Epithelial cell of proximal tubule (primary cell): ENCODE measurements around the gene TULP4. TPM values are rescaled to one million over a fixed set of nuclear protein-coding genes. Genes with fewer than 3 reads are reported as not detected.

Experiments
- DNase-seq: peaks from one replicate; pipeline ENCODE4 v3.0.0-alpha.2; 2011; ENCODE audit warnings: low read depth
- H3K4me3 ChIP-seq: 2 replicates; pipeline ENCODE4 v1.5.1; 2011; ENCODE audit warnings: low read depth, mild to moderate bottlenecking, low read length
- total RNA-seq: library from RNA; depleted of rRNA; stranded (reverse); fragments of >200 nt; gene quantifications from 2 replicates; pipeline ENCODE4 v1.2.3, GENCODE V29; 2015
- TF ChIP-seq, protein P1 (sequence below): conservative IDR thresholded peaks from 2 replicates; pipeline ENCODE4 v1.5.1; 2012; ENCODE audit warnings: low read depth, mild to moderate bottlenecking, low read length

TULP4 gene
- total RNA-seq, 1 donor from 2014 or later, result 25.4 TPM

DNA sequence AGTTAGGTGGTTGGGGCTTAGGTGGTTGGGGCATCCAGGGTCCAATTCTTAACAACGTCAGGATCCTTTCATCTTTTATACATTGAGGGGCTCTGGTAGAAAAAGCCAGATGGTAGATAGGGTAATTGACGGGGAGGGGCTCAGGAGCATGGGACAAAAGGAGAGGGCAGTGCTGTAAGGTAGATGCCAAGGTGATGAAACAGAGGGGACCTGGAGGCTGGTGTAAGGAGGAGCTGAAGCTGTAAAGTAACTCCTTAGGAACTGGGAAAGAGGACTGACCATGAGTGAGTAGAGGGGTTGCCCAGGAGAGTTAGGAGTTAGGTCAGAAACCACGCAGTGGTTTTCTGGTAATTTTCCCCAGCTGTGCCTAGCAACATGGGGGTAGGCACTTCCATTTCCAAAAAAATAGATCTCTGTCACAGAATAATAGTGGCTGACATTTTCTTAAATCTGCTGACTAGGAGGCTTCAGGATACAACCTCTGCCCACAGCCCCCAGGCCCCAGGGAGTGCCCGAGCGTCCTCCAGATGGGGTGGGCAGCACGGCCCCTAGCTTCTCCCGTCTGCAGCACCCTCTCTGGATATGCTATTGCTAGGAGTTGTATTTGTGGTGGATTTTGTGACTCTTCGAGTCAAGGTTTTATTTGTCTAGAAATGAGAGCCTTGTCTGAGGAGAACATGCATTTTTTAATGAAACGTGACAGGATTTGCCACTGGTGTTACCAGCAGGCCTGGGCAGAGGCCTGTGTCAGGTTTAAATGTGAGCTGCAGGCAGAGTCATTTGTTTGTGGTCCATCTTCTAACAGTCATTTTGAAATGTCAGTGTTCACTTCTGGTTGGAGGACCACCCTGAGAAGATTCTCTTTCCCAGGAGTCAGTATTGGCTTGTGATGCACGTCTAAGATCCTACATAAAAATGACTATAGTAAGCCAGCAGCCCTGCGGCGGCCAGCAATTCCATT is 44.6 kb downstream of the TULP4 start:
- TF ChIP-seq, protein P1, sequence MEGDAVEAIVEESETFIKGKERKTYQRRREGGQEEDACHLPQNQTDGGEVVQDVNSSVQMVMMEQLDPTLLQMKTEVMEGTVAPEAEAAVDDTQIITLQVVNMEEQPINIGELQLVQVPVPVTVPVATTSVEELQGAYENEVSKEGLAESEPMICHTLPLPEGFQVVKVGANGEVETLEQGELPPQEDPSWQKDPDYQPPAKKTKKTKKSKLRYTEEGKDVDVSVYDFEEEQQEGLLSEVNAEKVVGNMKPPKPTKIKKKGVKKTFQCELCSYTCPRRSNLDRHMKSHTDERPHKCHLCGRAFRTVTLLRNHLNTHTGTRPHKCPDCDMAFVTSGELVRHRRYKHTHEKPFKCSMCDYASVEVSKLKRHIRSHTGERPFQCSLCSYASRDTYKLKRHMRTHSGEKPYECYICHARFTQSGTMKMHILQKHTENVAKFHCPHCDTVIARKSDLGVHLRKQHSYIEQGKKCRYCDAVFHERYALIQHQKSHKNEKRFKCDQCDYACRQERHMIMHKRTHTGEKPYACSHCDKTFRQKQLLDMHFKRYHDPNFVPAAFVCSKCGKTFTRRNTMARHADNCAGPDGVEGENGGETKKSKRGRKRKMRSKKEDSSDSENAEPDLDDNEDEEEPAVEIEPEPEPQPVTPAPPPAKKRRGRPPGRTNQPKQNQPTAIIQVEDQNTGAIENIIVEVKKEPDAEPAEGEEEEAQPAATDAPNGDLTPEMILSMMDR, result no peak
- no peak overlapping the region for H3K4me3 ChIP-seq
- DNase-seq, result no peak

DNA sequence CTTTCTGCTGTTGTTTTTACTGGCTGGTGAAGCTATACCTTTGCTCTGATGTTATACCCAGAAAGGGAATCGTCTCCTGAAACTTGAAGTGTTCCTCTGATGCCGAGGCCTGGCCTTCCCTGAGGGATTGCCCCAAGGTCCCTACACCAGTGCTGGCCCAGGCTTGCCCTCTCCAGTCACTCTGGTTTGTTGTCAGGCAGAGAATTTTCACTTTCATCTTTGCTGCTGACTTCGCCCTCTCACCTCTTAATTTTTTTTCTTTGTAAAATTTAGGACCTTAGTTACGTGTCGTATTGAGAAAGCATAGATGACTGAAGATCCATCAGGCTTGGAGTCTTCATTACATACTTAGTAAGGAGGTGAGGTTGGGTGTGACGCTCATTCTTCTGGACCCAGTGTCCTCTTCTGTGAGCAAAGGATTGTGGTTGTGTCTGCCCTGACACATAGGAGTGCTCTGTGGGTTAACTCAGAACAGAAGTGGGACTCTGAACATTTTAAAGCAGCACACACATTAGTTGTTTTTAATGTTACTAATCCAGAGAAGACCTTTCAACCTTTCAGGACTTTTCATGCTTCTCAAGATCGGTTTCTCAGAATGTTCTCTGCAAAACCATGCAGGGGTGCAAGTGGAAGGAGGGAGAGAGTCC is 45.4 kb downstream of the TULP4 start:
- TF ChIP-seq, protein P1, result no peak
- no peak overlapping the region for H3K4me3 ChIP-seq
- no peak for DNase-seq

DNA sequence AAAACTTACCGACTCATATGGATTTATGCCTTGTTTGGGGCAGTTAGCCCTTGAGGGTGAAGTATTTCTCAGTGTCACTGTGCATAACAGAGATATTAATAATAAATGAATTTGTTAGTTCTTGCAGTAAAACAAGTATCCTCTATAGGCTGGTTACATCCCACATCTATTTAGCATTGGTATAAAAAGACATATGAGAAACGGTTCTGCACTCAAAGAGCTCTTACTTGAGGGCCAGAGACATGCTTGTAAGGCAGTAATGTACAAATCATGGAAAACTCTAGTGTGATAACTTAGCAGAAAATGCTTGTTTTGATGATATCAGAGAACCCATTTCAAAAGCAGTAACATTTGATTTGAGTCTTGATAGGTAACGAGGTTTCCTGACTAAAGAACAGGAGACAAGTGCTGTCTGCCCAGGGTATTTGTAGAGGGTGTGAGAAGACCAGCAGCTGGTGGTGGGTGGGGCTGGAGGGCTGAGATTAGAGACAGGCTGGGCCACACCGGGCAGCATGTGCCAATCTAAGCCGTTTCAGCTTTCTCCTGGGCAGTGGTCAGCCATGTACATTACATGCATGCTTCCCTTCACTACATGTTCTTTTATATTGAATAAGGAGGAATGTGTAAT is 46.3 kb downstream of the TULP4 start:
- H3K4me3 ChIP-seq, result no peak overlapping the region
- TF ChIP-seq, protein P1, result no peak
- DNase-seq, result no peak

DNA sequence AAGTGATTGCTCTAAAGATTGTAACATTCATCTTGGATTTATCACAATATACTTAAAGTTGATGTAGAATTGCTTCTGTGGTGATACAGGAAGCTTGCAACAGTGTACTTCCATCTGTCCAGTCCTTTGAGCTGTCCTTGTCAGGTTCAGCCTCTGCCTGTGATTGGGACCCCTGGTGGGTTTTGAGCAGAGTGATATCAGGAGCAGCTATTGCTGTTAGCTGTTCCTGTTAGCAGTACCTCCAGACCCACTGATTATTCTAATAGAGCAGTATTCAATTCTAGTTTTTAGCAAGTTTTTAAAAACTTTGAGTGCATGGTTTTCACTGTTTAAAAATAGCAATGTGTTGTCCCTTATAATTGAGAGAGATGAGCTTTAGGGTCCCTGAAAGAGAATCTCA is 48.8 kb downstream of the TULP4 start:
- H3K4me3 ChIP-seq, result no peak overlapping the region
- TF ChIP-seq, protein P1, result no peak

DNA sequence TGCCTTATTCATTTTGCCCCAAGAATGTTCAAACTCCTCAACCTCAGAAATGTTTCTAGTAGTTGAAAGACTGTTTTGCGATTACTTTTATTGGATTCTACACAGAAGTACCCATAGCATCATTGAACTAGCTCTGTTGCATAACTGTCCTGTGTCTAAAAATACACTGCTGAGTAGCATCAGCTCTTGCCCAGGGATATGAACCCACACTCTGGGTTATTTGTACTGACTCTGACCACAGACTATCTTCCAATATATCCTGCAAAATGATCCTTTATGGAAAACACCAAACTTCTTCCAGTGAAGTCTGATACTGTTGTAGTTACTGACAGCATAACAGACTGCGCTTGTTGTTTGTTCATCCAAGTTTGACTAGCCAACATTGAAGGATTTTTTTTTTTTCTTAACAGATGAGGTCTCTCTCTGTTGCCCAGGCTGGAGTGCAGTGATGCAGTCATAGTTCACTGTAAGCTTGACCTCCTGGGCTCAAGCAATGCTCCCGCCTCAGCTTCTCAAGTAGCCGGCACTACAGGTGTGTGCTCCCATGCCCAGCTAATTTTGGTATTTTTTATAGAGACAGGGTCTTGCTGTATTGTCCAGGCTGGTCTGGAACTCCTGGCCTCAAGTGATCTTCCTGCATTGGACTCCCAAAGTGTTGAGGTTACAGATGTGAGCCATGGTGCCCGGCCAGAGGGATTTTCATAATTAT is 49.9 kb downstream of the TULP4 start:
- TF ChIP-seq, protein P1, result no peak
- no peak overlapping the region for H3K4me3 ChIP-seq
- peak; percentile 9 for DNase-seq

More for the DNA sequence above, 48.8 kb downstream of the TULP4 start:
- DNase-seq, result no peak

DNA sequence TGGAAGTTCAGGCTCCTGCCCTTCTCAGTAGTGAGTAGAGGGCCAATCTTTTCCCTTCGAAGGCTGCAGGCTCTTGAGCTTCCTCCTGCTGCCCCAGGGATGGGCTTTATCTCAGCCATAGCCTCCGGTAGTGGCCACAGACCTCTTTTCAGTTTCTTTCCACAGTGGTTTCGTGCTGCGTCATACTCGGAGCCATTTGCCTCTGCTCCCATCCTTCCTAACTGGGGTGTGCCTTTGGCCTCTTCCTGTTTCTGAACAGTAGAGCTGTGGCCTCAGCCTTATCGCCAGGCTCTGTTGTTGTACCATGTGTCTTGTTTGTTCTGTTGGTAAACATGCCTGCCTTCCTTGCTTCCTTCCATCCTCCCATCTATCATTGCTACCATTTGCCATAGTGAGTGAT is 54.1 kb downstream of the TULP4 start:
- no peak for DNase-seq
- H3K4me3 ChIP-seq, result no peak overlapping the region
- TF ChIP-seq, protein P1, result no peak
